G401.6 (cell line): ENCODE results near the gene AGFG1.

Source experiments
- FAIRE-seq: peaks from 2 replicates; lab custom pipeline; 2012; peaks lifted over from hg19 to GRCh38; lab: Jason Lieb, UNC

Gene AGFG1

DNA sequence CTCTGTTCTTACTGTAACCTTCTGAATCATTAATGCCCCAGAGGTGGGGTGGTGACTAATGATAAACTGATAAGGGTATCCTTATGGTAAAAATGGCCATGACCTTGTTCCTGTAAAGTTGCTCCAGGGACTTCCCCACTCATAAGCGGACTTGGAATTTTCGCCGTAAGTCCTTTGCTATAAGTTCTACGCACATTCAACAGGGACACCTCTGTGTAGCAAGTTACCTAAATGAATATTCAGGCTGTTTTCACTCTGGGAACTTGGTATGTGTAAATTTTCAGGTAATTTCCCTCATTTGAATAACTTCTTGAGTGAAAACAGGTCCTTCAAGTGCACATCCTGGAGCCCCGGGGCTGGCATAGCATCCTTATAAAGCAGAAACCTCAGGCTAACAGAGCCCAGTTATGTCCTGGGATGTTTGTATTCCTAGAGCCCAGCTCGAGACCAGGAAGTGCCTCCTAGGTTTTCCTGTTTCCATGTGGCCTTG is 9.4 kb upstream of the AGFG1 start:
- no peak for FAIRE-seq

DNA sequence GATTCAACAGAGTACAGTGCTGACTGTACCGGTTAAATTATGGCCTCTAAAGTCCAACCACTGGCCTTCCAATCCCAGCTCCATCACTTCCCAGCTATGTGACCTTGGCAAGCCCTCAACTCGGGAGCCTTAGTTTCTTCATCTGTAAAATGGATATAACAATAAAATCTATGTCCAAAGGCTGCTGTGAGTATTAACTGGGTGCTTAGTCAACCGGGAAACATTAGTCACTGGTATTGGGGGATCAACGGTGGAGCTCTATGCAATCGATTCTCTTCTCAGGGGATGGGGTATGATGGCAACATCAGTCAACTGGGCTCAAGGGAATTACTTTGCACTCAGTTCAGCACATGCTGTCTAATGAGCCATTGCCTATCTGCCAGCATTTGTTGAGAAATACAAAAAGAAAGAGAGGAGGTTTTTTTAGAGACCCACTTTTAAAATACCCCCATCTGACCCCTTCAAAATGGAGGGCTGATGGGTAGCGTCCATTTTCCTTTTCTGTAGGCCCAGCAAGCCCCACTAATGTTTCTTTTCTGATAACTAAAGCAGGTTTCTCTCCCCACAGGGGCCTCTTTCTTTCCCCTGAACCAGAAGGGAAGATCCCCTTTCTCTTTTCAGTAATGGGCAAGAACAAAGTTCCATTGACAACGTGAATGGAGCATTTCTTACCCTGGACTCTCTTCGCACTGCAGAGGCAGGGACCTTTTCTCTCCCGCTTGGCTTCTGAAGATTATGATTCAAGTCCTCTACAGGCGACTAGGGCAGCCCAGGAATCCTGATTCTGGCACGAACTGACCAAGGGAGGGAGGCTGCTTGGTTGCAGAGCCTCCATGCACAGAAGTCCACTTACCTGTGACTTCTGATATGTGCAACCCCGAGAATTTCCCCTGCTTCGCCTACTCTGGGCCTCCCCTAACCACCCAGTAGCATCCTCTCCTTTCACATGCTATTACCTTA is 8.7 kb upstream of the AGFG1 start:
- FAIRE-seq: no peak

DNA sequence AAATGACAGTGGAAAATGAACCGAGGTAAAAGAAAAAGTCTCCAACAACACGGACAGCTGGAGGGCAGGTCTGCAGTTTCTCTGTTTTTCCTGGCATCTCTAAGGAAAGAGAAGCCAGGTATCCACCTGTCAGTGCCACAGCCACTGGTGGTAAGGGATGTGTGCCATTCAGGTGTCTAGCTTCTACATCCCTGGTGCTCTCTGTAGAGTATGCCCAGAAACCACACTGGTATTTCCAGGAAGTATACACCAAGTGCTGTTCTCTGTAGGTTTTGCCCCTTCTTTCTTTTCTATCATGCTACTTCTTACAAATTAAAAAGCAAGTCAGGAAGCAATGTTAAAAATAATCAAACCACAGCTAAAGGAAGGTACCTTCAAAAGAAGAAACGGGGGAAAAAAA is 7.6 kb upstream of the AGFG1 start:
- FAIRE-seq: no peak

DNA sequence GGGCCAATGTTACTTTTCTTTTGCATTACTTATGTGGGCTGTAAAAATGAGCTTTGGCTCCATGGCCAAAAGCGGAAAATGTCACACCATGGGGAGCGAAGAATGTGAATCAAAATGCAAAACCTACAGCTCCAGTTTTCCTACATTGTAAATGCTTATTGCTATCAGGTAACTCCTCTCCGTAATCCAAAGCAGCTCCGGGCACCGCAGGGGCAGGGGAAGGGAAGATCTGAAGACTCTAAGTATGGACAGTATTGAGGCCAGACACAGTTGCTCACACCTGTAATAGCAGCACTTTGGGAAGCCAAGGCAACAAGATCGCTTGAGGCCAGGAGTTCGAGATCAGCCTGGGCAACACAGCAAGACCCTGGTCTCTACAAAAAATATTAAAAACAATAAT is 7.1 kb upstream of the AGFG1 start:
- no peak for FAIRE-seq

DNA sequence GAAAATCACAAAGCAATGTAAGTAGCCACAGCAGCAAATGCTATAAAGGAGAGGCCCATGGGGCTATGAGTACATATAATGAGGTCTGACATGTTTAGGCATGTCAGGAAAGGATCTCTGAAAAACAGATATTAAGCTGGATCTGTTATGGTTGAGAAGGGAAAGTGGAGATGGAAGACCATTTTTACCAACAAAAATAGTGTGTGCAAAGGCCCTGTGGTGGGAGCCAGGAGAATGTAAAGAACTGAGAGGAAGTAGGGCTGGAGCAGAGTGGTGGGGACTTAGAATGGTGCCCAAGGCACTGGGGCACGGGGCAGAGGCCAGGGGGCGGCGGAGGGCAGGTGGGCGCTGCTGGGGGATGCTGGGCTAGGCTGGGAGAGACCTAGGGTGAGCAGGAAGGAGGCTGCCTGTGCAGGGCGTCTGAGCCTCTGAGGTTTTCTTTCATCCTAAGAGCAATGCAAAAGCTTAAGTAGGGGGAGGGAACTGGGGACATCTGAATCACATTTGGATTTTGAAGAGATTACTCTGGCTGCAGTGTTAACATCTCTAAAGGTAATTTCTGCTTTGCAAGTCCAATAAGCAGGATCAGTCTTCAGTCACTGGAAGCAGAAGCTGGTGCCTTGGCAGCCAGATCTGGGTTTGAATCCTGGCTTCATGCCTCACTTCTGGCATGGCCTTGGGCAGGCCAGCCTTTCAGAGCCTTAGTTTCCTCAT is 4.9 kb upstream of the AGFG1 start:
- FAIRE-seq: no peak

DNA sequence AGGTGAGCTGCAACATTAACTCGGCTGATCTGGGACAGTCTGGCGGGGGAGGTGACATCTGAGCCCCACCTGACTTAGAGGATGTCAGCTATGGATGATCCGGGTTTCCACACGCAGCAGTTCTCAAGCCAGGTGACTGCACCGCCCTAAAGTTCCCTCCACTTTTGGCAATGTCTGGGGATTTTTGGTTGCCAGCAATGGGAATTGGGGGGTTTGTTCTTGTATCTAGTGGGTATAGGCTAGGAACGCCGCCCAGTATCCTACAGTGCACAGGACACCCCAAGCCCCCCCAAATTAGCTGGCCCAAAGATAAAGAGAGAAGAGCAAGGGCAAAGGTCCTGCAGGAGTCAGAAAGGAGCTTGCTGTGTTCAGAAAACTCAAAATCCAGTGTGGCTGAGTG is 544 bp upstream of the AGFG1 start:
- no peak for FAIRE-seq

DNA sequence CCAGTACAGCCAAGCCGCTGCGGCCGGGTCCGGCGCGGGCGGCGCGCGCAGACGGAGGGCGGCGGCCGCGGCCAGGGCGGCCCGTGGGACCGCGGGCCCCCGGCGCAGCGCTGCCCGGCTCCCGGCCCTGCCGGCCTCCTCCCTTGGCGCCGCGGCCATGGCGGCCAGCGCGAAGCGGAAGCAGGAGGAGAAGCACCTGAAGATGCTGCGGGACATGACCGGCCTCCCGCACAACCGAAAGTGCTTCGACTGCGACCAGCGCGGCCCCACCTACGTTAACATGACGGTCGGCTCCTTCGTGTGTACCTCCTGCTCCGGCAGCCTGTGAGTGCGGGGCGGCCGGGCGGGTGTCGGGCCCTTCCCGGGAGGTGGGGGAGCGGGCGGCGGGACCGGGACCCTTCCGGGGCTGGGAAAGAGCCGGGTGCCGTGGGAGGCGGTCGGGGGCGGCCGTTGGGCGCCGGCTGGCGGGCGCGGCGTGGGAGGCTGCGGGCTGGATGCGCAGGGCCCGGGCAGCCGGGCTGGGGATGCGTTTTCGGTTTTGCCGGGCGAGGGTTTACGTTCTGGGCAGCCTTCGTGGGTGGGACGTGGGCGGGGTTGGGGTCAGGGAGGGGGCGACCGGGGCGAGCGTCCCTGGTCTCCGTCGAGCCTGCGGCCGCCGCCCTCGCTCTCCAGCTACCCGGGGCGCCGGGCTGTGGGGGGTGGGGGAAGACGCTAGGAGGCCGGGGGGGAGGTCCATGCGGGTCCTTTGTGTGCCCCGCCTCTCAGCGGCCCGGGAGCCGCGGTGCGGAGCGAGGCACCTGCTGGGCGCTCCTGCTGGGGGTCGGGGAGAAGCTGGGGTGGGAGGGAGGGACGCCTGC is 537 bp downstream of the AGFG1 start:
- FAIRE-seq: no peak

DNA sequence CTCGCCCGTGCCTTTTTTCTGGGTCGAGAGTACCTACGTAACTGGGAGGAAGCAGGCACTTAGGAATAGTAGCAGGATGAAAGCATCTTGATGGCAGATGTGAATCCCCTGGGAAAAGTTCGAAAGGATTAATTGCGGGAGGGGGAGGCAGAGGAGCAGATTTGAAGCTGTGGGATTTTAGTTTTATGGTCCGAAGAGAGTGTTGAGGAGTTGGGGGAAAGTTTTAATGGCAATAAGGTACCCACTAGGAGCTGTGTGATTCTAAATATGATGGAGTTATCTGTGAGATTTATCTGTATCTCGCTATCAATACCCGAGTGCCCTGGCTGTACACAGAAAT is 1.1 kb downstream of the AGFG1 start:
- no peak for FAIRE-seq

DNA sequence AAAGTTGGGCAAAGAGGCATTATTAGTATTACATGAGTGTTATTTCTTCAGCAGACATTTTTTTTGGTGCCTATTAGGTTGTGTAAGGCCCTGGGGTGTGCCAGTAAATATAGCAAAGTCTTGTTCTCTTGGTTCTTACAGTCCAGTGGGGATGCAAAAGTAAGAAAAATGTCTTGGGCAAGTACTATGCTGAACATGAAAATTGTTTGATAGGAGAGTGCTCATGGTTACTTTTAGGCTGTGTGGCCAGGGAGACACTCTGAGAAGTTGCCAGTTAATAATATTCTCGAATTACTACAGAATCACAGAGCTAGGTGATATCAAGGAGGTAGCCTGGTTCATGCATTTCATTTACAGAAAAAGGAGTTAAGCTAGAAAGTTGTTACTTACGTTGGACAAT is 1.9 kb downstream of the AGFG1 start:
- no peak for FAIRE-seq

DNA sequence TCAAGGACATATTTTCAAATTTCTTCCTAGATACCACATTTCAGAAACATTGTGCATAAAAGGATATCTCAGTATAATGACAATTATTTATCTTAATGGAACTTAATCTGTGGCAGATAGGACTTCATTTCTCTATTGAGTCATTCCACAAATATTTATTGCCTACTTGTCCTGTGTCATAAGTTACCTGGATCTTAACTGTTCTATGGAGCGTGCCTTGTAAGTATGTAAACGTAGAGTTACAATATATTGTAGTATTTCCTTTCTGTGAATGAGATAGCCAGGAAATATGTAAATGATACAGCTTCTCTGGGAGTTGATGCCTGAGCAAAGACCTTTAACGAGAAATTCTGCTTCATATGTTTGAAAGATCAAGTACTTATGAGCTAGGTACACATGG is 2.5 kb downstream of the AGFG1 start:
- FAIRE-seq: no peak

DNA sequence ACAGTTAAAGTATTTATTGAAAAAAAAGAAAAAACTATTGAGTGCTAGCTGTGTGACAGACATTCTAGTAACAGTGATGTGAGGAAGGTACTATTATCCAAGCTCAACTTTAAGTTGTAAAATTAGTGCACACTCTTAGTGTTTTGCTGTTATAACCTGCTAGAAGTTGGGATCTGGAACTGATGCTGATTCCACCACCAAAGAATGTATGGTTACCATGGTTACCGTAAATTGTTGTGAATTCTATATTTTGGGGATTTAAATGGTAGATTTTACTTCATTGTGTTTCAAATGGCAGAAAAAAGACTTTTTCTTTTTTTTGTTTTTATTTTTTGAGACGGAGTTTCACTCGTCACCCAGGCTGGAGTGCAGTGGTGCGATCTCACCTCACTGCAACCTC is 5.3 kb downstream of the AGFG1 start:
- no peak for FAIRE-seq

DNA sequence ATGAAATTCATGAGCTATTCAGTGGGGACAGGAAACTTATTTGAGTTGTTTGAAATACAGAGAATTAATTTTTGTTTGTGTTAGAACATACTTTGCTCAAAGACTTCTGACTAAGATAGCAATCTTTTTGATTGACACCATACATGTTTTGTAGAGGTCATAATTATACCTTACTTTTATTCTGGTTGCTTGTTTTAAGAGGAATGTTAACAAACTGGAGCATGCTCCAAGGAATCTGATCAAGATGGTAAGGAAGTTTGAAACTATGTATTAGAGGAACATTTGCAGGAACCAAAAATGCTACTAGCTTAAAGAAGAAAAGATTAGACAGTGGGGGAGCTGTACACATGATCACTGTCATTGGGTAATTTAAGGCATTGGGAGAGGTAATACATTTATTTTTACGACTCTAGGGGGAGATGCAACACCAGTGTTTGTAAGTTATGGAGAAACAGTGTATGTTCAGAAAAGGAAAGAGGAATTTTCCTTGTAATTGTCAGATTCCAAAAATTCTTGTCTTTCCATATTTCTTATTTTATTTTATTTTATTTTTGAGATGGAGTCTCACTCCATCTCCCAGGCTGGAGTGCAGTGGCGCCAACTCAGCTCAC is 8.0 kb downstream of the AGFG1 start:
- peak; percentile 78 for FAIRE-seq

DNA sequence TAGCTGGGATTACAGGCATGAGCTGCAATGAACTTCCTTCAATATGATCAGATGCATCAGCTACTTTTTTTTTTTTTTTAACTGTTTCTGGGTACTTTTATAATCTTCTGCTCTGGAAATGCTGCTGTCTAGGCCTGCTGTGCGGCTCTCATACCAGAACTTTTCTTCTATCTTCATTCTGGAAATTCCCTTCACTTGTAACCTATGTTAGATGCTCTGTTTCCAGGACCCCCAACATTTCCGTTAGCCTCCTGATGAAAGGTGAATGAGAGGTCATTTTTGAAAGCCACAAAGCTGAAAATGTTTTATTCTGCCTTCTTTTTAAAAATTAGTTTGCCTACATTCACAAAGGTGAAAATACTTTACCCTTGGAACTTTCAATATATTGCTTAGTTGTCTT is 8.6 kb downstream of the AGFG1 start:
- FAIRE-seq: no peak

DNA sequence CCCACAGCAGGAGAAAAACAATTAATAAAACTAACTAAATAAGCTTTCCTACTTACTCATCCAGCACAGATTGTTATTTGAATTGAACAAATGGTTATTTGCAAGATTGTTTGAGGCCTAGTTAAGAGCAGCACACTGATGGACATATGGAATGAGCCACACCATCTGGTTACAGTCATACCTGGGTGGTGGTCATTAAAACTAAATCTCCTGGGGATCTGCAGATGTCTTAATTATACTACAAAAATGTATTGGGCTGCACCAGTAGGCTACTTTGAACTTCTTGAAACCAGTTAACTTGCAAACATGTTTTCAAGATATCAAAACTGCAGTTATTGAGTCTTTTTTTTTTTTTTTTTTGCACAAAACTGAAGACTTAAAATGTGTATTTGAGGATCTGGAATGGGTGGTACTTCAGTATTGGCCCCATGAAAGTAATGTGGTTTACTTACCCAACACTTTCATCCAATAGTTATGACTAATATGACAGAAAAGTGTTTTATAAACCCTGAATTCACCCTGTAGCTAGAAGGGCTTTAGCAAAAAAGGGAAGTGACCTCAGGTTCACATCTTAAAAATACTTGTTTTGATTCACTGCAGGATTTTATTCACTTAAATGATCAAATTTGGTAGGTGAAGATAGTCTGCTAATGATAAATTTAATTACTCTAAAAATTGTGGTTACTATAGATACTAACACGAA is 10.8 kb downstream of the AGFG1 start:
- no peak for FAIRE-seq

DNA sequence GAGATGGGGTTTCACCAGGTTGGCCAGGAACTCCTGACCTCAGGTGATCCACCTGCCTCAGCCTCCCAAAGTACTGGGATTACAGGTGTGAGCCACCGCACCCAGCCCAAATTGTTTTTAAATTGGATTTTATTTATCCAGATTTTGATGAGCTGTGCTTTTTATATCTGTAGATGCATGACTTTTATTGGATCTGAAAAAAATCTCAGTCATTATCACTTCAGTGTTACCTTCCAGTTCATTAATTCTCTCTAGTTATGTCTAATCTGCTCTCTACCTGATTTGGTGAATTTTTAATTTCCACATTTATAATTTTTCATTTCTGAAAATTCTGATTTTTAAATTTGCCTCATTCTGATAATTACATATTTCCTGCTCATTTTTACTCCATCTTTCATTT is 13.5 kb downstream of the AGFG1 start:
- no peak for FAIRE-seq

DNA sequence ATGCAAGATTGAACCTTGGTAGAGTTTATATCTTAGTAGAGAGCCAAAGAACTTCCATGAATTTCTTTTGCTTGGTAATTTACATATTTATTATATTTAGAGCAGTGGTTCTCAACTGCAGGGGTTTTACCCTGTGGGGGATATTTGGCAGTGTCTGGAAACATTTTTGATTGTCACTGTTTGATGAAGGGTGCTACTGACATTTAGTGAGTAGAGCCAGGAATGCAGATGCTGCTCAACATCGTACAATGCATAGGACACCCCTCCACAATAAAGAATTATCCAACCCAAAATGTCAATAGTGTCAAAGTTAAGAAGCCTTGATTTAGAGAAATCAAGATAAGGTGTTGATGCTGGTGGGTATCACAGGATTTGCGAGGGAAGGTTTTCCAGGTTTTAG is 14.7 kb downstream of the AGFG1 start:
- no peak for FAIRE-seq

DNA sequence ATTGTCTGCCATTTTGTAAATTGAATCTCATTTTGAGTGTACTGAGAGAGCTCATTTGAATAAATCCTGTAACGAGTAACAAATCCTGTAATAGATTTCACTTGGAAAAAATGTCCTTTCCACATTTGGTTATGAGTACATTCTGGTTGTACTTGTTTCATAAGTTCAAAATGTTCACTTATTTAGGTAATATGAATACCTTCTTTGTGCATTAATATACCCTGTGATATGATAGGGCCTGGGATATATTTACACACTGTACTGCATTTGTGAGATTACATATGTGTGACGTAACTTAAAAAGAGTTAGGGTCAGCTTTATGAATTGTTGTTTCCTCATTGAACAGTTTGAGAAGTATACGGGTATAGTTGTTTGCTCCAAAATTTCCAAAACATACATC is 16.1 kb downstream of the AGFG1 start:
- FAIRE-seq: no peak

DNA sequence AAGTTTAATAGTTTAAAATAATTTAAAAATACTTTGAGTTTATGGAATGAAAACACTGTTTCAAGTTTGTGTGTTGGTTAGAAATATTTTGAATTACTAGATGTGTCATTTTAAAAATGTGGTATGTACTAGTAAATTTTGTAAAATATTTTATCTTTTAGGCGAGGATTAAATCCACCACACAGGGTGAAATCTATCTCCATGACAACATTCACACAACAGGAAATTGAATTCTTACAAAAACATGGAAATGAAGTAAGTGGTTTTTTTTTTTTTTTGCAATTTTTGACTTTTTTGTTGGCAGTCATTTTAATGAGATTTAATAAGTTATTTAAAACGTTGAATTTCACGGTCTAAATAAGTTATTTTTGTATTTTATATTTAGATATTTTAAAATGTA is 19.4 kb downstream of the AGFG1 start:
- peak; percentile 74 for FAIRE-seq

DNA sequence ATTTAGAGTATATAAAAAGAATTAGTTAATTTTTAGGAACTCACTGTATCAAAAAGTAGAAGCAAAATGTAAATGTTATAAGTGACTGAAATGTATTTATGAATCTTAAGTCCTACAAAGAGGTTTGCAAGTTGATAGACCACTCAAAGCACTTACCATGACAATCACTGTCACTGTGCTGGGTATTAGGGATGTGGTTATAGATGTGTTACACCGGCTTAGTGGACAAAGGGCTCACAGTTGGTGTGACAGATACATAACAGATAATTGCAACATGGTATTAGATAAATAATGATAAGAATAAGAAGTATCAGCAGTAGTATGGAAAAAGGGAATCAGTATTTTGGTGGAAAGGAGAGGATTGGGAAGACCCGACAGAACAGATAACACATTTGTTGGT is 21.6 kb downstream of the AGFG1 start:
- FAIRE-seq: no peak

DNA sequence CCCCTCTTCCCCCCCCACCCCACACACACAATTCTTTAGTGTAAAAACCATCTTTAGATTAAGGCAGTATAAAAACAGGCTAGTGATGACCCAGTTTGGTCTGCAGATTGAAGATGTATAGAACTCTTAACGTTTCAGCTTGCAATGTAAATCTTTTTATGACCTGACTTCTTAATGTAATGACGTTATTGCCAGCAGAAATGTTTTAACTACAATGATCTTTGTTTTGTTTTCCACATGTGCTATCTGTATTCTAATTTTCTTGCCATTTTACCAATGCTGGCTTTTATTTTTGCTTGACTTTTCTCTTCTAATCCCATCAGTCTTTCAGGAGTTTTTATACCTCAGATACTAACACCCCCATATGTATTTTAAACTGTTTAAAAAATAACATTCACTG is 25.2 kb downstream of the AGFG1 start:
- no peak for FAIRE-seq

DNA sequence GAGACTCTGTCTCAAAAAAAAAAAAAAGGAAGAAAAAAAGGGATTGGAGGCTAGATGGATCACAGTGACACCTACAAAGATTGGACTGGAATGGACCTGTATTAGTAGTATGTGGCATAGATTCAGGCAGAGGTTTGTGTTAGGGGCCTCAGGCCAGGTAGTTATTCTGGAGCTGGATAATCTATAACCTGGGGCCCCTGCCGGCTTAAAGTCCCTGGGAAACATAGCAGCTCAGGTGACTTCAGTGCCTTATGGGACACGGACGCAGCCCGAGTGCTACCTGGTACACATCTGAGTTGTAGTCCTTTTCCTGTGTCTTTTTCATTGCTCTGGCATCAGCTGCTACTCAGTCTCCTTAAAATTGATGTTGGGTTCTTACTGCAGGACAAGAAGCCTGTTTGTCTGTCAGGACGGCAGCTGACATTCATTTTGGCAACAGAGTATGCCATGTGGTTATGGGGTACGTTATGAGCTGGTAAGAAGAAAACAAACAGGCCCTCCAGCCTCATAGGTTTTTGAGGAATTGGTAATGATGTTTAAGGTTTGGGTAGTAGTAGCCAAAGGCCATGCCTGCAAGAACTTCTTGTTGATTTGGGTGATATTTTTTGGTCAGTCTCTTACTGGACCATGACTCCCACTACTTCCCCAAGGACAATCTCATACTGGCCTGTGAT is 27.8 kb downstream of the AGFG1 start:
- FAIRE-seq: no peak
